Activated naive CD8-positive, alpha-beta T cell treated with anti-CD3 and anti-CD28 coated beads, Interleukin-2, amount 50 U/mL, for 24 hours (primary cell): ENCODE results near the gene JMJD7.

ENCODE experiments used
- ATAC-seq: fragments of 150-1000 bp; cut with Tn5 transposase; one replicate; pipeline ENCODE4 v1.10.0; 2021
- DNase-seq: peaks from one replicate; pipeline ENCODE4 v3.0.0; 2021
- H3K27ac Mint-ChIP-seq: one replicate; pipeline ENCODE4 v1.8.0; 2021; ENCODE audit warnings: mild to moderate bottlenecking, mixed read lengths
- H3K27me3 Mint-ChIP-seq: one replicate; pipeline ENCODE4 v1.8.0; 2021; ENCODE audit warnings: mixed read lengths
- H3K36me3 Mint-ChIP-seq: one replicate; pipeline ENCODE4 v1.8.0; 2021; ENCODE audit warnings: low read depth, mixed read lengths
- H3K4me1 Mint-ChIP-seq: one replicate; pipeline ENCODE4 v1.8.0; 2021; ENCODE audit warnings: mixed read lengths
- H3K4me3 Mint-ChIP-seq: one replicate; pipeline ENCODE4 v1.8.0; 2021; ENCODE audit warnings: mild to moderate bottlenecking, moderate library complexity, mixed read lengths
- H3K9me3 Mint-ChIP-seq: one replicate; pipeline ENCODE4 v1.8.0; 2021; ENCODE audit warnings: mixed read lengths

The JMJD7 gene

GRCh38 chr15:41866872-41867579 is 39.1 kb downstream of the JMJD7 start:
- no peak overlapping the region for H3K4me3 Mint-ChIP-seq
- H3K36me3 Mint-ChIP-seq = no peaks in the 10 kb centered on the region
- H3K4me1 Mint-ChIP-seq = peaks cover 7% of the 10 kb centered on the region
- H3K27me3 Mint-ChIP-seq = no peaks in the 10 kb centered on the region
- H3K9me3 Mint-ChIP-seq = no peaks in the 10 kb centered on the region
- DNase-seq (no peak), ATAC-seq (no peak)
- H3K27ac Mint-ChIP-seq = no peak overlapping the region

DNA sequence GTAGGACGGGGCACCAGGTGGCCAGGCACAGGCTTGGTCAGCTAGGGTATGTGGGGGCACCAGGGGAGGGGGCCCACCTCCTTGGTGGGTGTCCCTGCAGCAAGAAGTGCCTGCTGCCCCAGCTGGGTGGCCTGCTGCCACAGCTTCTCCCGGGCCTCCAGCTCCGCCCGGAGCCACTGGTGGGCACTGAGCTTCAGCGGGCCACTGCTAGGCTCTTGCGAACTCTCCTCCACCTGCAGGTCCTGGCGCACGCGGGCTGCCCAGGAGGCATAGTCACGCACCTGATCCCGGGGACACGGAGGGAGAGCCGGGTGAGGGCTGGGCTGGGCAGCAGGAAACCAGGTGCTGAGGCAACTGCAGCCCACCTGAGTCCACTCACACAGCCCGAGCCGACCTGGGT is 40.4 kb downstream of the JMJD7 start:
- DNase-seq (no peak), ATAC-seq (no peak)
- Mint-ChIP-seq H3K36me3 (no peaks in the 10 kb centered on the region), H3K9me3 (no peaks in the 10 kb centered on the region), H3K4me1 (peaks cover 7% of the 10 kb centered on the region), H3K4me3 (no peak overlapping the region), H3K27me3 (no peaks in the 10 kb centered on the region), H3K27ac (no peak overlapping the region)

DNA sequence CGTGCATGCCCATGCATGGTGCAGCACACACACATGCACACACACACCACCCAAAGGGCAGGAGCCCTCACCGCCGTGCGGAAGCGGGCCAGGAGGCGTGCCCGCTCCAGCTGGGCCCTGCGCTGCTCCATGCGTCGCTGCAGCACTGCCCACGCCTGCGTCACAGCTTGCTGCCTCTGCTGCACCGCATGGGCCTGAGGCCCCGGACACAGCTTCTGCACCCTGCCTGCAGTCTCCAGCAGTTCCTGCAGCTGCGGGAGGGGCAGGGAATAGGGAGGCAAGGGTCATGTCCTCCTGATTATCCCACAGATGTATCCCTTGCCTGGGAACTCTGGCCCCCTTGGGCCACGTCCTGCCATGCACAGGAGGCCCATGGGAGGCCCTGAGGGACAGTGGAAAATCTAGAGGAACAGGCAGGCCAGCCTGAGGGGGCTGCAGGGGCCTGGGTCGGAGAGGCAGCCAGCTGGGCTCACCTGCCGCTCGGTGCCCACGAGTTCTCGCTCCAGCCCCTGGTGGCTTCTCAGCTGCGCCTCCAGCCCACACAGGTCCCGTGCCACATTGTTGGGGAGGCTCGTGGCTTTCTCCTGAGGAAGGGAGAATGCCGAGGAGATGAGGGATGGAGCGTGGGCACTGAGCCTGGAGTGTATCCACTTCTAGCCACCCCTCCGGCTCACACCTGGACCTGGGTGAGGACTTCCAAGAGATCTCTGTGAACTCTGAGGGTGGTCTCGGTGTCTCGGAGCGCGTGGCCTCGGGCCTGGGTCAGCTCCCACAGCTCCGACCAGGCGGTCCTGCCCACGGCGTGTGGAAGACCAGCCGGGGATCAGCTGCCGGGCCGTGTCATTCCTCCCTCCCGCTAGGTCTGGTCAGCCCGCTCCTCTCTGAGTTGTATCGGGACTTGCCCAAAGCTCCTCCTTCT is 42.1 kb downstream of the JMJD7 start:
- no peaks in the 10 kb centered on the region for H3K36me3 Mint-ChIP-seq
- H3K4me3 Mint-ChIP-seq = no peak overlapping the region
- DNase-seq (no peak), ATAC-seq (no peak)
- no peaks in the 10 kb centered on the region for H3K9me3 Mint-ChIP-seq
- no peaks in the 10 kb centered on the region for H3K27me3 Mint-ChIP-seq
- H3K27ac Mint-ChIP-seq = peak overlapping the region; percentile 30
- H3K4me1 Mint-ChIP-seq = peaks cover 7% of the 10 kb centered on the region

- H3K4me3 Mint-ChIP-seq = no peak overlapping the region
- no peaks in the 10 kb centered on the region for H3K27me3 Mint-ChIP-seq
- ATAC-seq (peak; percentile 85), DNase-seq (peak; percentile 27)
- peak overlapping the region; percentile 30 for H3K27ac Mint-ChIP-seq
- H3K9me3 Mint-ChIP-seq = no peaks in the 10 kb centered on the region
- H3K4me1 Mint-ChIP-seq = peaks cover 7% of the 10 kb centered on the region
- H3K36me3 Mint-ChIP-seq = no peaks in the 10 kb centered on the region
Observed at GRCh38 chr15:41870689-41871081, 42.8 kb downstream of the JMJD7 start.

- Mint-ChIP-seq H3K27me3 (no peaks in the 10 kb centered on the region), H3K4me3 (no peak overlapping the region), H3K9me3 (no peaks in the 10 kb centered on the region), H3K27ac (no peak overlapping the region), H3K36me3 (no peaks in the 10 kb centered on the region), H3K4me1 (peaks cover 7% of the 10 kb centered on the region)
- DNase-seq (no peak), ATAC-seq (no peak)
Observed at GRCh38 chr15:41871175-41871905, 43.4 kb downstream of the JMJD7 start.

DNA sequence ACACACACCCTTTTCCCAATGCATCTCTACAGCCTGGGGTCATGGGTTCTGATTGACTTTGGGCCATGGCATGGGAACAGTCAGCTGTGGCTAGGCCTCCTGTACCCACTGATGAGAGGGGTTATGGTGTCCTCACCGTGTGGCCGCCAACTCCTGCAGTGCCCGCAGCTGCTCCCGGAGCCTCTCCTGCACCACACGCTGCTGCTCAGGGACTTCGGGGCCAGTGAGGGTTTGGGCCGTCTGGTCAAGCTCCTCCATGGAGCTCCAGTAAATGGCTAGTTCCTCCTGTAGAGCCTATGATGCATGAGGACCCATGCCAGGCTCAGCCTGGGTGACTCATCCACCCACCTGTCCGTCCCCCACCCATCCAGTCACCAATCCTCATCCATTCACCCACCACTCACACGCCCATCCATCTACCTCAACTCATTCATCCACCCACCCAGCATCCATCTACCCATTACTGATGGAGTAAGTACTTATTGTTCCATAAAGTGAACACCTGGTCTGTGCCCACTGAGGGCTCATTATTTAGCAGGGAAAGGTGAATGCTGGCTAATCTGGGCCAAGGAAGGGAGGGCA is 44.4 kb downstream of the JMJD7 start:
- H3K27ac Mint-ChIP-seq = no peak overlapping the region
- DNase-seq = no peak

GRCh38 chr15:41873711-41874110 is 45.8 kb downstream of the JMJD7 start:
- DNase-seq (no peak), ATAC-seq (no peak)
- Mint-ChIP-seq H3K9me3 (no peaks in the 10 kb centered on the region), H3K36me3 (no peaks in the 10 kb centered on the region), H3K27ac (no peak overlapping the region), H3K4me3 (no peak overlapping the region), H3K27me3 (no peaks in the 10 kb centered on the region), H3K4me1 (peaks cover 7% of the 10 kb centered on the region)

More for the DNA sequence above, 44.4 kb downstream of the JMJD7 start:
- no peak for ATAC-seq
- Mint-ChIP-seq H3K9me3 (no peaks in the 10 kb centered on the region), H3K27me3 (no peaks in the 10 kb centered on the region), H3K36me3 (no peaks in the 10 kb centered on the region), H3K4me3 (no peak overlapping the region), H3K4me1 (peaks cover 7% of the 10 kb centered on the region)

DNA sequence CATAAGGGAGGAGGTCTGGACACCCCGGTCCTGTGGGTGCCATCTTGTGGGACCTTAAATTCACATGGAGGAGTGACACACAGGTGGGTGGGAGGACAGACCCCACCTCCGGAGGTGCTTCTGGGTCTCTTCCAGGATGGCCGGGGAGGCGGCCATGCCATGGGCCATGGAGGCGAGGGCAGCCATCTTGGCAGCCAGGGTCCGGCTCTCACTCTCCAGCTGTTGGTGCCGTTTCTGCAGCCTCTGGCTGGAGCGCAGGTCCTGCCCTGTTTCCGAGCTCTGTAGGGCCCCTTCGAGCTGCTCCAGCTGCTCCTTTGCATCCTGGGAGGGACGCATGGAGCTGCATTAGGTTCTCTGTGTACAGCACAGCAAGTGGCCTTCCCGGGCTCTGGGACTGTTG is 46.8 kb downstream of the JMJD7 start:
- H3K4me1 Mint-ChIP-seq = peaks cover 7% of the 10 kb centered on the region
- no peaks in the 10 kb centered on the region for H3K36me3 Mint-ChIP-seq
- no peak overlapping the region for H3K4me3 Mint-ChIP-seq
- H3K27me3 Mint-ChIP-seq = peaks cover under 1% of the 10 kb centered on the region
- no peak overlapping the region for H3K27ac Mint-ChIP-seq
- no peaks in the 10 kb centered on the region for H3K9me3 Mint-ChIP-seq
- ATAC-seq (no peak), DNase-seq (no peak)

GRCh38 chr15:41876007-41876406 is 48.1 kb downstream of the JMJD7 start:
- Mint-ChIP-seq H3K36me3 (no peaks in the 10 kb centered on the region), H3K4me3 (no peak overlapping the region), H3K27me3 (peaks cover 2% of the 10 kb centered on the region), H3K4me1 (peaks cover 2% of the 10 kb centered on the region), H3K27ac (no peak overlapping the region), H3K9me3 (no peaks in the 10 kb centered on the region)
- DNase-seq (no peak), ATAC-seq (no peak)

- peaks cover 4% of the 10 kb centered on the region for H3K4me1 Mint-ChIP-seq
- peaks cover 7% of the 10 kb centered on the region for H3K27me3 Mint-ChIP-seq
- H3K9me3 Mint-ChIP-seq = no peaks in the 10 kb centered on the region
- no peak for DNase-seq
- no peak overlapping the region for H3K27ac Mint-ChIP-seq
- H3K4me3 Mint-ChIP-seq = no peak overlapping the region
- peak; percentile 17 for ATAC-seq
- H3K36me3 Mint-ChIP-seq = no peaks in the 10 kb centered on the region
Observed at GRCh38 chr15:41876689-41877088, 48.8 kb downstream of the JMJD7 start.

- Mint-ChIP-seq H3K4me1 (peaks cover 4% of the 10 kb centered on the region), H3K9me3 (no peaks in the 10 kb centered on the region), H3K36me3 (no peaks in the 10 kb centered on the region), H3K27ac (no peak overlapping the region), H3K4me3 (no peak overlapping the region), H3K27me3 (peaks cover 10% of the 10 kb centered on the region)
- no peak for DNase-seq
- ATAC-seq = no peak
Observed at GRCh38 chr15:41877631-41878354, 49.9 kb downstream of the JMJD7 start.

- Mint-ChIP-seq H3K27ac (no peak overlapping the region), H3K9me3 (no peaks in the 10 kb centered on the region), H3K27me3 (peaks cover 12% of the 10 kb centered on the region), H3K4me1 (peaks cover 4% of the 10 kb centered on the region), H3K4me3 (no peak overlapping the region), H3K36me3 (no peaks in the 10 kb centered on the region)
- ATAC-seq (no peak), DNase-seq (no peak)
Observed at GRCh38 chr15:41878355-41878699, 50.4 kb downstream of the JMJD7 start.

- no peaks in the 10 kb centered on the region for H3K36me3 Mint-ChIP-seq
- ATAC-seq (no peak), DNase-seq (no peak)
- H3K4me1 Mint-ChIP-seq = peaks cover 4% of the 10 kb centered on the region
- no peaks in the 10 kb centered on the region for H3K9me3 Mint-ChIP-seq
- no peak overlapping the region for H3K27ac Mint-ChIP-seq
- no peak overlapping the region for H3K4me3 Mint-ChIP-seq
- H3K27me3 Mint-ChIP-seq = peaks cover 12% of the 10 kb centered on the region
Observed at GRCh38 chr15:41879321-41879845, 51.5 kb downstream of the JMJD7 start.
